Measurements from ENCODE around the gene TAB2. TPM values are rescaled to one million over a fixed set of nuclear protein-coding genes. Genes with fewer than 3 reads are reported as not detected.

TAB2 gene
- total RNA-seq, 1 experiment from 2014 or later = 56.2 TPM

GRCh38 chr6:149433881-149434280 lies 116.4 kb downstream of the TAB2 start:
- H3K4me1 ChIP-seq (ENCODE audit: insufficient read depth, low read length) = no peaks in the 10 kb centered on the region
- H3K4ac ChIP-seq (ENCODE audit: low read depth, low read length) = no peak overlapping the region
- no peaks in the 10 kb centered on the region for H3K9me3 Mint-ChIP-seq
- H2AFZ ChIP-seq (ENCODE audit: low read length) = no peak overlapping the region
- no peak overlapping the region for H2AK5ac ChIP-seq (ENCODE audit: insufficient read length, low read length)
- H3K27ac ChIP-seq (ENCODE audit: insufficient read length, low read depth, low read length) = no peak overlapping the region
- H3K4me3 Mint-ChIP-seq = no peak overlapping the region
- no peak overlapping the region for H3K27ac Mint-ChIP-seq
- no peak for DNase-seq
- no peak overlapping the region for H3K56ac ChIP-seq (ENCODE audit: insufficient read length, low read depth, low read length)
- H4K5ac ChIP-seq (ENCODE audit: insufficient read length, low read depth, low read length) = no peak overlapping the region
- no peaks in the 10 kb centered on the region for H3K79me1 ChIP-seq (ENCODE audit: insufficient read depth, low read depth, low read length, poor library complexity, severe bottlenecking)
- H3K9ac ChIP-seq (ENCODE audit: extremely low read depth, insufficient read length, low read length) = no peak overlapping the region
- WGBS (ENCODE audit: extremely low coverage, insufficient read length, low lambda C conversion rate) = no CpG with 5 or more reads among the region's 1 CpG
- no peaks in the 10 kb centered on the region for H3K23me2 ChIP-seq (ENCODE audit: insufficient read length, low read depth, low read length, poor library complexity, severe bottlenecking)
- no peaks in the 10 kb centered on the region for H3K27me3 Mint-ChIP-seq (ENCODE audit: low read depth)
- no peak overlapping the region for H2BK120ac ChIP-seq (ENCODE audit: low read depth, low read length, poor library complexity, severe bottlenecking)
- no peak overlapping the region for H2BK20ac ChIP-seq (ENCODE audit: low read depth, low read length, poor library complexity, severe bottlenecking)
- no peak overlapping the region for H3K14ac ChIP-seq (ENCODE audit: insufficient read depth, low read length)
- H3K4me2 ChIP-seq (ENCODE audit: insufficient read depth, insufficient read length, low read length) = no peak overlapping the region
- H3K23ac ChIP-seq (ENCODE audit: insufficient read length, low read depth, low read length) = no peak overlapping the region
- no peaks in the 10 kb centered on the region for H3K27me3 ChIP-seq (ENCODE audit: insufficient read depth, low read length)
- H3K4me1 Mint-ChIP-seq = peaks cover 4 to 6% of the 10 kb centered on the region in 2 experiments; a peak in 2 of 4 replicates
- no peak overlapping the region for H2BK15ac ChIP-seq (ENCODE audit: low read depth, low read length)
- H3K9me3 ChIP-seq (ENCODE audit: control insufficient read depth, low read depth, low read length) = no peaks in the 10 kb centered on the region
- no peak for TF ChIP-seq CTCF (conservative IDR thresholded peaks at IDR 0.05)
- no peaks in the 10 kb centered on the region for H3K79me2 ChIP-seq (ENCODE audit: insufficient read depth, low read length)
- no peak overlapping the region for H4K91ac ChIP-seq (ENCODE audit: insufficient read length, low read depth, low read length)
- no peak overlapping the region for H2BK5ac ChIP-seq (ENCODE audit: insufficient read length, low read length)
- no peak overlapping the region for H3K18ac ChIP-seq (ENCODE audit: insufficient read length, low read depth, low read length)
- H3K36me3 Mint-ChIP-seq (ENCODE audit: insufficient read depth in 1 of 3, low read depth in 3 of 3) = no peaks in the 10 kb centered on the region
- no peak overlapping the region for H4K8ac ChIP-seq (replicated peaks; ENCODE audit: insufficient read length, low read depth, low read length)
- H3T11ph ChIP-seq (ENCODE audit: low read length) = no peak overlapping the region
- H2BK12ac ChIP-seq (ENCODE audit: insufficient read length, low read depth, low read length) = no peak overlapping the region
- no peaks in the 10 kb centered on the region for H4K20me1 ChIP-seq (ENCODE audit: control insufficient read depth, insufficient read depth, insufficient read length)
